GM18520 (cell line): ENCODE measurements around the gene CAMTA1.

Source experiments
- ATAC-seq: cut with Tn5 transposase; IDR thresholded peaks from one replicate; pipeline ENCODE4 v1.9.1; 2021; ENCODE audit not compliant: unreplicated experiment

Gene CAMTA1

DNA sequence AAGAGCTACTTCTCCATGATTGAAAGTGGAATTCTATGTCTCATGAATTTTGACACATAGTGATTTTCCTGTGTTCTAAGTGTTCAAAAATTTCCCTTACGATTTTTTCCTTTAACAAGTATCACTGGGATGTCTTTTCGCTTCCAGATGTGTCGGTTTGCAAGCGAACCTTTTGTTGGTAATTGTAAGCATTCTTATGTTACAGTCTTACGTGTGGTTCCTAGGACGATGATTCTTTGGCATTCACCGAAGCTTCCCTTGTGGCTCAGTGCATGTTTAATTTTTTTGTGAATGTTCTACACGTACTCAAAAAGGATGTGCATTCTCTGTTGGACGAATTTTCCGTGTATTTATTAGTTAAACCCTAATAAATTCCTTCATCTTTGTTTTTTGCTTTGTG lies 211.6 kb downstream of the CAMTA1 start:
- ATAC-seq, result no peak

GRCh38 chr1:6998267-6998666 lies 213.0 kb downstream of the CAMTA1 start:
- no peak for ATAC-seq

DNA sequence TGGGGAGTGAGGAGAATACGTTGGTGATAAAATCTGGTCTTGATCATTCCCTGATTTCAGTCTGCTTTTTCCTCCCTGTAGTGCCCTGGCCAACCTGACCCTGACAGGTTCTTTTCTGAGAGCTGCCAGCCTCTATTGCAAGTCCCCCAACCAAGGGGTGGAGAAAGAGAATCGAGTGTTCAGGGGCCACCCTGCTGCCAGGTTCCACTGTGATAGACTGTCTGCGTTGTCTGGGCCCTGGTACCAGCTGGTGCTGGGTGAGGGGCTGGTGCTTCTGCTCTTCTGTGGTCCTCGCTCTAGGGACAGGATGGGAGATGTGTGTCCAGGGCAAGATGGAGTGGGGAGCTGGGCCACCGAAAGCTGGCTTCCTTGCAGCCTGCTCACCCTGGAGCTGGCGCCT lies 214.6 kb downstream of the CAMTA1 start:
- no peak for ATAC-seq

GRCh38 chr1:7000720-7001119 lies 215.5 kb downstream of the CAMTA1 start:
- no peak for ATAC-seq

GRCh38 chr1:7002728-7003127 lies 217.5 kb downstream of the CAMTA1 start:
- ATAC-seq, result no peak

- no peak for ATAC-seq
Observed at GRCh38 chr1:7003676-7004075, 218.4 kb downstream of the CAMTA1 start.

DNA sequence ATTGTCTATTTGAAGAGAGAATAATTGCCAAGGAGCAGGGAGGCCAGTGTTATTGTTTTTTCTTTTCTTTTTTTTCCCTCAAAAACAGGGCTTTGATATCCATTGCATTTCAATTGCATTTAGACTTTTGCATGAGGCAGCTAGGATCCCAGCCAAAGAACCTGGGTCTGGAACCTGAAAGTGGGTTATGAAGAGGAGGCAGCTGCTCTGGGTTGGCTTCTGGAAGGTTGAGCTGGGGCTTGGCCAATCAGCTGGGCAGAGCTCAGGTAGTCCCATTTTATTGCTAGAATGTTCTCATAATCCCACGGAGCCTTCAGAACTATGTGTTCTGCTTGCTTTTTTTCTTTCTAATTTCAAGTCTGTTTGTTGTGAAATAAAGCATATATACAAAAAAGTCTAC lies 218.9 kb downstream of the CAMTA1 start:
- ATAC-seq, result no peak

DNA sequence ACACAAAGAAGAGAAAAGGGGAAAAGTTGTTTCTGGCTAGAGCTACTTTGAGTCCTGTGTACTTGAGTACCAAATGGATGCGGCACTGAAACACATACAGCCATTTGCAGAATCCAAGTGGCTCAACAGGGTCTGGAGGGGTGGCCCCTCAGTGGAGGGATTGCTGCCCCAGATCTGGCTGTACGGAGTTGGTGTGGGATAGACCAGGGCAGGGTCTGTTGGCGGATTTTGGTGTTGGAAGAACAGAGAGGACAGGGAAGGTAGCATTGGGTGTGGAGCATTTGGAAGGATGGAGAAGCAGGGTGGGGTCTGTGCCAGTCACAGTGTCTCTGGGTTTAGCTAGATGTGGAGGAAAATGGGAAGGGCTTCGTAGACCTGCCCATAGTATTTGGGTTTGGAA lies 220.5 kb downstream of the CAMTA1 start:
- ATAC-seq, result no peak

- no peak for ATAC-seq
Observed at GRCh38 chr1:7006996-7007871, 222.0 kb downstream of the CAMTA1 start.

GRCh38 chr1:7007902-7008301 lies 222.6 kb downstream of the CAMTA1 start:
- no peak for ATAC-seq

DNA sequence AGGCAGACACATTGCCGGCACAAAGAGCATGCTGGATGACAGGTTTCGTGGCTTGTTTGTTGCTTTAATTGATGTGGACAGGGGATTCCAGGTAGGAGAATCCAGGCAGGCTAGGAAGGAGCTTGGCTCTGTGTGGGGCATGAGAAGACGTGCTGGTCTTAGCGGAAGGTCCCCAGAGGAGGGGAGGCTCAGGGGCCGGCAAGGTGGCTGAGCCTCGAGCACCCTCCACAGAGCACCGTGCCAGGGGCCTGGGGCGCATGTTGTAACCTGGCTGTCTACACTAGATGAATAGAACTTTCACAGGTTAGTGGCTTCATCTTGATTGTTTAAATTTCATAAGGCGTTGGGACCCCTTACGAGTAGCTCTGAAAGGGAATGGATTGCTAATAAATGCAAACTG lies 223.1 kb downstream of the CAMTA1 start:
- no peak for ATAC-seq

- no peak for ATAC-seq
Observed at GRCh38 chr1:7008975-7009740, 223.9 kb downstream of the CAMTA1 start.

DNA sequence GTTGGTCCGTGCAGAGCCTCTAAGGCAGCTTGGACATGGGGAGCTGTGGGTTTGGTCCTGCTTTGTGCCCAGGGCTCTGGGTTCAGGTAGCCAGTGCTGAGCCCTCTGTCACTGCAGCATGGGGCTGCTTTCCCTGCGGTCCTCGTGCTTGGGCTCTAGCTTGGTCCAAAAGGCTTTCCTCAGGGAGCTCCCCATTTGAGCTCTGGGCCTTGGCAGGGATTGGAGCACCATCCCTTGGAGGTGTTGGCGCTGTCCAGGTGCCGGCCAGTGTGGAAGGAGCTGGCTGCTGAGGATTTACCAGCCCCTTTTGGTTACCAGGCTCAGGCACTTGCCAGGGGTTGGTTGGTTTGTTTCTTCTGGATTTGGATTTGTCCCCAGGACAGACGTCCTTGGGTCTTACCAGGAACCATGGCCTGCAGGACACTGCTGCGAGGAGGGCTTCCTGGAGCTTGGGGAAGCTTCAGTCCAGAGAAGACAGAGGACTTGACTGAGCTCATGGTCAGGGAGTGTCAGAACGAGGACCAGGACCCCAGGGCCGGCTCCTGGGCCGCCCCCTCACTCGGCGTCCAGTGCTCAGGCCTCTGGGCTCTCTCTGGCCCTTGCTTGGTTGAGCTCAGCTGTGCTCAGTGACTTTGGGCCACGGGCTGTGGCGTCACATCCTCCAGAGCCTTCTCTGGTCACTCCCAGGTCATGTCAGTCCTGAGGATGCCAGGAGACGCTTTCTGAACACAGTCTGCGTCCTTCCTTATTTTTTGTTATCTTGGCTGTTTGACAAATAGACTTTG lies 224.7 kb downstream of the CAMTA1 start:
- no peak for ATAC-seq

GRCh38 chr1:7010534-7011200 lies 225.4 kb downstream of the CAMTA1 start:
- ATAC-seq, result no peak

DNA sequence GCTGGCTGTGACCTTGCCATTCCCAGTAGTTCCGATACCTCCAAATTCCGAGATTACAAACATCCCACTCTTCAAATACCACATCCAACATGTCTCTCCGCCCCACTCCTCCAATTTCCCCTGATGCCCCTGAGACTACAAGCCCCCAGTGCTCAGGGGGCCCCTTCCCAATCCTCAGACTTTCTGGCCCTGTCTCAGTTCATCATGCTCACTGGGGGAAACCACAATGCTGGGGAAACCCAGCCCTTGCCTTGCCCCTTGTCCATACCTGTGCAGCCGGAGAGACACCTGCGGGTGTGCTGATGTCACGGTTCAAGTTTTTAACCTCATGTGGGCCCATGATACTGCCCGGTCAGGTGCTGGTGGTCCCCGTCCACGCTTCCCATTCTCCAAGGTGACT lies 226.6 kb downstream of the CAMTA1 start:
- ATAC-seq, result no peak

- no peak for ATAC-seq
Observed at GRCh38 chr1:7012461-7012924, 227.2 kb downstream of the CAMTA1 start.

- no peak for ATAC-seq
Observed at GRCh38 chr1:7013833-7014639, 228.8 kb downstream of the CAMTA1 start.

DNA sequence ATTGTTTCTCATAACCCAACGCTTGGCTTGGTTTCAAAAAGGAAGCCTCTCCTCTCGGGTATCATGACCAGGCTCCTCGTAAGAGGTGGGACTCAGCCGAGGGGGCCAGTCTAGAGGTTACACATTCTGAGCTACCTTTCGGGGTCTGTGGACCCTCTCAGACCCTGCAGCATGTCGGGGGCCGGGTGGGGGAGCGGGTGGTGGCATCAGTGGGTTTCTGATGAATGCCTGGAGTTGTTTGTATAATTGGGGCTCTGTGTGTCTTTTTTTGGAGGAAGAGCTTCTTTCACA lies 229.3 kb downstream of the CAMTA1 start:
- ATAC-seq, result no peak

DNA sequence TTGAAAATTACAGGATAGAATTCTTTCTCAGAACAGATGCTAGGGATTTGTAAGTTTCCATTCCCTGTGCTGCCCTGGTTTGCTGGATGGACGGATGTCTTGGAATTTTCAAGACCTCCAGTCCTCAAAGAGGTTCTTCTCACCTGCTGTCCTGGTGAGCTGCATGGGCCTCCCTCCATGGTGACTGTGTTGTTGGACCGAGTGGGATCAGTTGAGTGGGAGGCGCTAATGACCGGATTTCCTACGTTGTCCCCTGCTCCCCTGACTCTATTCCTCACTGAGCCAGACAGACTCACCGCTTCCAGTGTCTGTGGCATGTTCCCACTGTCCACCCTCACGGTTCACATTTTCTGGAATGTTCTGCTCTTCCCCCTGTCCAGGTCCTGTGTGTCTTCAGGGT lies 229.8 kb downstream of the CAMTA1 start:
- ATAC-seq, result no peak

- ATAC-seq, result no peak
Observed at GRCh38 chr1:7018351-7018750, 233.1 kb downstream of the CAMTA1 start.
